GM12892 (cell line): ENCODE results near the gene PDGFB.

Source experiments
- POLR2A ChIP-seq: IDR thresholded peaks from 2 replicates; pipeline ENCODE4 v1.6.1; 2011; ENCODE audit warnings: low read depth, low read length, control low read depth
- POLR2AphosphoS5 ChIP-seq: IDR thresholded peaks from 2 replicates; pipeline ENCODE4 v1.6.1; 2011; ENCODE audit warnings: low read depth, low read length, control low read depth
- TAF1 ChIP-seq: IDR thresholded peaks from 2 replicates; pipeline ENCODE4 v1.6.1; 2011; ENCODE audit warnings: low read depth, mild to moderate bottlenecking, control low read depth, low read length, borderline replicate concordance

DNA sequence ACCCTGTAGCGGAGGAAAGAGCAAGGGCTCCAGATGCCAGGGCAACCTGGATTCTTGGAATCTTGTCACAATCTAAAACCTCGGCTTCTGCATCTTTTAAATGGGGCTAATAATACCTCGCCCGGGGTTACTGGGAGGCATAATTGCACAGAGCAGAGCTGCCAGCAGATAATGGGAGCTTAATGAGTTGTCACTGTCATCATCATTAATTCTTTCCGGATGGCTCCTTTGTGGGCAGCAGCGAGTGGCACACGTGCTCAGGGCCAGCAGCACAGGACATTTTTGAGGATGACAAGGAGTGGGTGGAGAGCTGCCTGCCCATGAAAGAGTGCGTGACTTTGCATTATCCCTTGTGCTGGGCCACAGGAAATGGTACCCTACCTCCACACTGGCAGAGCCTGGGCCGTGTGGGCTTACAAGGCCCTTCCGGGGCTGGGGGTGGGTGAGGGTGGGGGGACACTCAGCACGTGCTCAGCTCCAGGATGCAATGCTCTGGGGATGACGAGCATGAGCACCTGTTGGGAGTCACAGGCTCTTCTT, 5.7 kb downstream of the PDGFB start:
- TF ChIP-seq POLR2A (no peak), POLR2AphosphoS5 (no peak), TAF1 (no peak)
